HG02759 (cell line): ENCODE data around the gene ZNF511.

ENCODE experiments used
- ATAC-seq: cut with Tn5 transposase; IDR thresholded peaks from one replicate; pipeline ENCODE4 v1.9.1; 2021; ENCODE audit warnings: mild to moderate bottlenecking, moderate library complexity; ENCODE audit not compliant: unreplicated experiment

ZNF511 gene

DNA sequence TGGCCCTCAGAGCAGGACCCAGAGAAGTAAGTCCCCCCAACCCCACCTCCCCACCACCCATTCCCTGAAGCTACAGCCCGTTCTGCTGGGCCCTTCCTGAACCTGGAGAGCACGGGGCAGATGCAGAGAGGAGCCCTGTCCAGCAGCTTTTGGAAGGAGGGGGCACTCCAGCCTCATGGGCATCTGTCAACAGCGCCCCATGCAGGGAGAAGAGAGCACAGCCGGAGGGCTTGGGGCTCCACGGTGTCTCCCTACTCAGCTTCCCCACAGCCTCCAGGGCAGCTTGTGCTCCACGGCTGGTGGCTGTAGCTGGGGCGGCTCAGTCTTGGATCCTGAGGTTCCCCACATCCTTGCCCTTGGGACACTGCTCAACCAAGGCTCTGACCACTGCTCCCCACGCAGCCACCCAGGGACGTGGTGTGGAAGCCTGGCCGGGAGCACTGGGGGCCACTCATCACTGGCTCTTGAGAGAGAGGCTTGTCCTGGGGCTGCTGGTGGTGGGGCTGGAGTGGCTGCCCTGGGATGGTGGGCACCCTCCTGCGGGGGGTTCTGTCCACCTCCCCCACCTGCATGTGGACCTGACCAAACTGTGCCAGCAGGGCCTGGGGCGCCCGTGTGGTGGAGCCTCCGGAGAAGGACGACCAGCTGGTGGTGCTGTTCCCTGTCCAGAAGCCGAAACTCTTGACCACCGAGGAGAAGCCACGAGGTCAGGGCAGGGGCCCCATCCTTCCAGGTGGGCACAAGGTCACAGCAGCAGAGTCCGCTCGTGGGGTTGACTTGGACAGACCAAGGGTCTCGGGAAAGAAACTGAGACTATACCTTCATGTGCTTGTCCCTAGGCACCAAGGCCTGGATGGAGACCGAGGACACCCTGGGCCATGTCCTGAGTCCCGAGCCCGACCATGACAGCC, 42.9 kb downstream of the ZNF511 start:
- ATAC-seq: no peak

DNA sequence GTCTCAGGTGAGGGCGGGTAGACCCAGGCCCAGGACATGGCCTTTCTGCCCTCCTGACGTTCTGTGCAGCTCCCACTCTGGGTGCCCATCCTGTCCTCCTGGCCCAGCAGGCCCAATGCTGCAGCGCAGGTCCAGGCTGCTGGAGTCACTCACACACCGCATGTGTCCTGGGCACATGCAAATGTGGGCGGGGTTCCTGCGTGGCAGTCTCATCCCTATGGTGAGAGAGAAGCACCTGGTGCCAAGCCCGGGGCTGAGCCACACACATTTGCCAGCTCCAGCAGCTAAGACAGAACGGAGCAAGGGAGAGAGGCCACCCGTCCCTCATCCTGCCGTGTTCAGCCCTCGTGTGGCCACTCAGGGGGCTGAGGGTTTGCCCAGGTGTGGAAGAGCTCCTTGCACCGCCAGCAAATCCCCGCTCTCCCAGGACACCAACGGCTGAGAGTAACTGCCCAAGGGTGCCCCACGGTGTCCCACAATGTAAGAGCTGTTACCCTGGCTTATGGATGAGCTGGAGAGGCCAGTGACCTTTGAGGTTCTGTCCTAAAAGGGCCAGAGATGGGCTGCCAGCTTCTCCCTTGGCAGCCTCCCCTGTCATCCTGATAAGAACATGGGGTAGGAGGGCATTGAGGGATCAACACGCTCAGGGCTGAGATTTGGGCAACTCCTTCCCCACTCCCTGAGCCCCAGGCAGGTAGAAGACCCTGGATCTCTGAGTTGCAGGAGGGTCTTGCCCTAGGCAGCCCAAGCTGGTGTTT, 44.7 kb downstream of the ZNF511 start:
- no peak for ATAC-seq

DNA sequence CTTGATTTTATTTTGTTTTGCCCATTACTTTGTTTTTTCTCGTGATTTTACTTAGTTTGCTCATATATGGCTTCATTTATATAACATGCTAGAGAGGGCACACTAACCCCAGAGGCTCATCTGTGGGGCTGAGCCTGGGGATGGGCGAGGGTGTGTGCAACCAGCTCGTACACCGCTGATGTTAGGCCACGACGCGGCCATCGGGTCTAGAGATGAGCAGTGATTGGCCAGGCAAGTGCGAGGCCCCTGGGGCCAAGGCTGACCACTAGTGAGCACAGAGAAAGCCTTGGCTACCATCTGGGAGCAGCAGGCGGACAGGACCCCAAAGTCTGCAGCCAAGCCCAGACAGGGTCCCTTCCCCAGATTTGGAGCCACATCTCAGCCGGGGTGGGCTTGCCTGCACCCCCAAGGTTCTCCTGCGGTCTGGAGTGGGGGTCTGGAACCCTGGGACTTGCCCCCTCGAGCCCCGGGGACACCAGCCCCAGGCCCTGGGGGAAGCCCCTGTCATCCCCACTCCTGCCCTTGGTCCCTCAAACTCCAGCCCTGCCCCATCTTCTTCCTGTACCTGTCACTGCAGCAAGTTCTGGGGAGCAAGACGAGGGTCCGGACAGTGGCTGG, 45.4 kb downstream of the ZNF511 start:
- ATAC-seq: no peak

DNA sequence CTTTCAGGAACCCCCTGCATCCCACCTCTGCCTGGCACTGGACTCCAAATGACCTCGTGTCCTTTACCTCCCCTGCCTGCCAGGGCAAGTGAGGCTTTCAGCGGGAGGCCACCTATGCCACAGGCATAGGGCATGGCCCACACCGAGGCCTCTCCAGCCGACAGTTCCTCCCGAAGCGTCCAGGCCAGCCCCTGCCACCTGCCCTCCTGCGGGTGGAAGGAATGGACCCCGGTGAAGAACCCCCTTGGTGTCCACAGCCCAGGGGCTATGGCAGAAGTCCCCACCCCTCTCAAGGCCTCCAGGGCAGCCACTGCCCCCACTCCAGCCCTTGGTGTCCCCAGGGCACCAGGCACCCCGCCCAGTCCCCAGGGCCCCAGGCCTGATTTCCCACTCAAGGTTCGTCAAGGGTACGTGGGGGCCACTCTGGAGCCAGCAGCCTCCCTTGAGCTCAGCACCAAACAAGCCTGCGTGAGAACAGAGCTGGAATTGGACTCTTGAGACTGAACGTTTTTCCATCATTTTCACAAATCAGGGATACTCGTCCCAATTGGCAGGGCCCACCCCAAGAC, 46.0 kb downstream of the ZNF511 start:
- no peak for ATAC-seq

DNA sequence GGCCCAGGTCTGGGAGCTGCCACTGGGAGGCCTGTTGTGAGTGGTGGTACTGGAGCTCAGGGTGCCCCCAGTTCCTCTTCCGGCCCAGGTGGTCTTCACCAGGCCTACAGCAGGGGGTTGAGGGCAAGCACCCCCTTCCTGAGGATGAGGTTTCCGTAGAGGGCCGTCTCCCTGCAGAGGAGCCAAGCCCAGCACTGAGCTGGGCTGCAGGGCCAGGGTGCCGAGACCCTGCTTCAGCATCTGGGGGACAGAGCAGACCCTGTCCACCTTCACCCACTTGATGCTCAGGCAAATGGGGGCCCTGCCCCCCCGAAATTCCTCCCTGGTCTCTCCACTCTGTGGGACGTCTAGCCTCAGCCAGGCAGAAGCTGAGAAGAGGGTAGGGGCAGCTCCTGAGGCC, 46.6 kb downstream of the ZNF511 start:
- ATAC-seq: no peak

DNA sequence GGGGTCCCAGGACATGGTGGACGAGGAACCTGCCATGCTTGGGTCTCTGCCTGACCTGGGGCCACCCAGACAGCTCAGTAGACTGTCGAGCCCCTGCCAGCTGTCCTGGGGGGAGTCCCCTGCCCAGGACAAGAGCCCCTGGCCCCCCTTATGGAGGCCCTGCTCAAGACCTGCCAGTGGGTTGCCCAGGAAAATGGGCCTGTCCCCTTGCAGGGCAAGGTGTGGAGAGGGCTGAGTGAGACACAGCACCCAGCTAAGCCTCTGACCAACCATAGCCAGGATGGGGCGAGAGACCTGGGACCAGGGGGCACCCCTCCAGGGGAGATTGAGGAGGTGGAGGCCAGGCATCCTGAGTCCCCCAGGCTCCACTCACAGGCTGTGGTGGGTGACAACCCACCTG, 47.3 kb downstream of the ZNF511 start:
- ATAC-seq: no peak

DNA sequence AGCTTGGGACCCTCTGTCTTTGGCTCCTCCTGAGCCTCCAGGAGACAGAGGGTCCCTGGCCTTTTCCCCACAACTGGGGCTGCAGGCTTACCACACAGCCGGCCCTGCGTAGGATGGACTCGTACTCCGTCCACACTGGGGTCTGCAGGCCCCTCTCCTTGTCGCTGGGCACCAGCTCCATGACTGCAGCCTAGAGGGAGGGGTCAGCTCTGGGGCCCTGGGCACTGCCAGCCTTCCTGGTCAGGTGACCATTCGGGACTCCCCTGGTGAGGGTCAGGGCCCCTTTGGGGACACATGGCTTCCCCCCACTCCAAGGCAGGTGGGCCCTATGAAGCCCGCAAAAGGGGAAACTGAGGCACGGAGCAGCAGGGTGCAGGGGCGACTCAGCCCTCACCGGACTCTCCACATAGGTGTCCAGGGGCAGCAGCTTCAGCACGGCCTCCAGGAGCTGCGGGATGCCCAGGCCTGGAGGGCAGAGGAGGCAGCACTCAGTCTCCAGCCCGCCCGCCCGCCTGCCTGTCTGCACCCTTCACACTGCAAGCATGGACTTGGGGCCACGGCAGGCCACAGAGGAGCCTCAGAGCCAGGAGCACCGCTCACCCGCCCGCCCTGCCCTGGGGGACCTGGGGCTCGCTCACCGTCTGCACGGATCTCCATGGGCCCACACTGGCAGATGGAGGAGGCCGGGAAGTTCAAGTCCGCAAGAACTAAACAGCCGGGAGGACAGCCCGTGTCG, 48.0 kb downstream of the ZNF511 start:
- ATAC-seq: no peak

DNA sequence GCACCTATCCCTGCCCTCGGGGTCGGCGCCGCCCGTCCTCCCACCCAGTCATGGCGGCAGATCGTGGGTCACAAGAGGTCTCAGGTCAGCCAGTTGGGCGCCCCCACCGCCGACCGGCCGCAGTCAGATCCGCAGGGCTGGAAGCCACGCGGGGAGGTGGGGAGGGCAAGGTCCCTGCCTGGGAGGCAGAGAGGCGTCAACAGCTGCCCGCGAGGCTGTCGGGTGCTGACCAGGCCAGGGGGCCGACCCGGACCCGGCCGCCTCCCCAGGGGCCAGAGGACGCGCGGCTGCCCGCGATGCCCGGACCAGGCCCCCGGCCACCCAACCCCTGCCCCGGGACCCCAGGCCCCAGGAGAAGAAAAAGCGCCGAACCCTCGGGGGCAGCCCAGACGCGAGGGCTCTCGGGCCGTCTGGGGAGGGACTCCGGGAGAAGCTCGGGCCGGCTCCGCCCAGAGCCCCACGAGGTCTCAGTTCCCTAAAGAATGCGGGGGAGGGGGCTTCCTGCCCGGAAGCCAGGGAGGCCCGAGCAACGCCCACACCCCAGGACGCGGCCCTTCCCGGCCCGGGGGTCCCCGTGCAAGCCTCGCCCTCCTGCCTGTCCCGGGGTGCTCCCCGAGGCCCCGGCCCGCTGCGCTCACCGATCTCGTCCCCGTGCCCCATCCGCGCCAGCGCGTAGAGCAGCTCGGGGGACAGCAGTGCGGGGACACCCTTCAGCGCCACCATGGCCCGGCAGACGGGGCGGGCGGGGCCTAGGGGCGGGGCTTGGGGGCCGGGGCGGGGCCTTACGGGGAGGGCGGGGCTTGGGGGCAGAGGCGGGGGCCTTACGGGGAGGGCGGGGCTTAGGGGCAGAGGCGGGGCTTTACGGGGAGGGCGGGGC, 48.8 kb downstream of the ZNF511 start, which contains the start of gene FUOM:
Gene FUOM (minus strand): TSS at position 735 of the 877 bp plus-strand sequence. CDS start 12 bp downstream, at position 723.
- ATAC-seq: peak; percentile 79

DNA sequence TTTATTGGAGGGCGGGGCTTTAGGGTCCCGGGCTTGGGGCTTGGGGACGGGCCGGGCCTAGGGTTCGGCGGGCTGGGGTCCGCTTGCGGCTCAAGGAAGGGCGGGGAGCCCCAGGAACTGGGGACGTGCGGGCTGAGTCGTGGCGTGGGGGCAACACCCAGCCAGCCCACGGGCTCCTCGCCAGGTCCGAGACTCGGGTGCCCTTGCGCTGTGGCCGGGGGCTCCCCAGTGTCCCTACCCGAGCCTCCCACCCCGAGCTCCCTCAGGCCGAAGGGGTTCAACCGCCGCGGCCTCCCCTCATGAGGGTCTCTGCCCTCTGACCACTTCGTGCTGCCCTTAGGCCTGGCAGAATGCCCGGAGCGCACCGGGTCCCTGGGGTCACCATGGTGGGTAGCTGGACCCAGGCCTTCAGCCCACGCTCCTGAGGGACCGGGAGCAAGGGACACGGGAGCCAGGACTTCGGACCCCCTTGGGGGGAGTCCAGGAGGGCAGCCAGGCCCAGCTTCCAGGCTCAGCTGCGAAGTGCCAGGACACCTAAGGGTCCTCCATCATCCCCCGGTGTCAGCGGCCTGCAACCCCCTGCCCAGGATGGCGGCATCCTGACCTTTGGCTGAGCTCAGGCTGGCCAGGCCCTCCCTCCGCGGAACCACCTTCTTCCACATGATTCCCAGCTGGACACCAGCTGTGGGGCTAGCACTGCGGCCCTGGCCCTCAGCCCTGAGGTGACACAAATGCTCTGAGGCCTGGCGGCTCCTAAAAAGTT, 49.6 kb downstream of the ZNF511 start:
- no peak for ATAC-seq

DNA sequence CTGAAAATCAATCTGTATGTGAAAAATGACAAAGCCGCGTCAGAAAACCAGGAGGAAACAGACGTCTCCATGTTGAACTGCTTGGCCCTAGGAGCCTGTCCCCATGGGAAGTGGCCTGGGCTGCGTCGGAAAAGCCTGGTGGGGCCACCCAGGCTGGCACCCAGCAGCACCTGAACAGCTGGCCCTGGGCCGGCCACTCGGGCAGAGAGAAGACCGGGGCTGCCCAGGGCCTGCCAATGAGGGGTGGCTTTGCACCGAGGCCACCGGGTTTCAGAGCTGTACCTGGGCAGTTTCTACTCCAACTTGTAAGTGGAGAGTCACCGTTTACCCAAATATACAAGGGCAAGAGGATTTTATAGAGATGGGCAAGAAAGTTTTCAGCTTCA, 50.2 kb downstream of the ZNF511 start:
- no peak for ATAC-seq

DNA sequence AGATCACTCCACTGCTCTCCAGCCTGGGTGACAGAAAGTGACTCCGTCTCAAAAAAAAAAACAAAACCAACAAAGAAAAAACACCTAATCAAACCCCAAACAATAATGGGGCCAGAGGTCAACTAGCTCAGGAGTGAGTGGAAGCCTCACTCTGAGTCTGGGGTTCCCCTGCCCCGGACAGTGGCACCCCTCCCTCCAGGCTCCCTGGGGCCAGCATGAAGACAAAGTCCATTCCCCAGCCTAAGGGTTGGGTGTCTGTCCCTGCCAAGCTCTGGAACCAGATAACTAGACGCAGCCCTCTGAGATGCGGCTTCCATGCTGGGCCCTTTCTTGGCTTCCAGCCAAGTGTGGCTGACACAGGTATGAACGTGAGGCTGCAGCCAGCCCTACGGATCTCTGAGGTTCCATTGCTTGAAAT, 50.8 kb downstream of the ZNF511 start:
- no peak for ATAC-seq

DNA sequence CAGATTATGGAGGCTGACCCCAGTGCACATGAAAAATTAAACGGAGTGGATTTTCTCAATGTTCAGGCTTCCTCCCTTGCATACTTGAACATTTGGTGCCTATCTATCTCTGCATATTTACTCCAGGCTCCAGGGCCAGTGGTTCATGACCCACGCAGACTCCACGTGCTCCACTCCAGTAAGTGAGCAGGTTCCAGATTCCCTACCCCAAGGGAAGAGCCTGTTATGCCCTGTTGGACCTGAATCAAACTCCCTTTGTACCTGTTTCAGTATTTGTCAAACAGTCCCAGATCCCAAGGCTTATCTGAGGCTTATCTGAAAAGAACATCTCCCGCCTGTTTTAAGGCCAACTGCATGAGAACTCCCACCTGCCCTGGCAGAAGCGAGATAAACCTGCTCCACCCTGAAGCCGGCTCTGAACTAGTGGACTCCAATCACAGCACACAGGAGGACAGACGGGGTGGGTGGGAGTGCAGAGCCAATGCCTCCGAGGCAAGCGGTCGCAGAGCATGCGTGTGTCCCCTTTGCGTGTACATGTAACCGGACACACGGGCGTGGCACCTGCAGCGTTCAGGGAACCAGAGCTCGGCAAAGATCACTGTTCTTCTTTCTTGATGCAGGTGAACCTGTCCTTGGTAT, 51.4 kb downstream of the ZNF511 start:
- no peak for ATAC-seq

DNA sequence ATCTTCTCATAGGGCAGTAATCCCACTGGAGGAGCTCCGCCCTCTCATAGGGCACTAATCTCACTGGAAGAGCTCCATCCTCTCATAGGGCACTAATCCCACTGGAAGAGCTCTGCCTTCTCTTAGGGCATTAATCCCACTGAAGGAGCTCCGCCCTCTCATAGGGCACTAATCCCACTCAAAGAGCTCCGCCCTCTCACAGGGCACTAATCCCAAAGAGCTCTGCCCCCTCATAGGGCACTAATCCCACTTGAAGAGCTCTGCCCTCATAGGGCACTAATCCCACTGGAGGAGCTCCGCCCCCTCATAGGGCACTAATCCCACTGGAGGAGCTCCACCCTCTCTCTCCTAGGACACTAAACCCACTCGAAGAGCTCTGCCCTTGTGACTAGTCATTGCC, 52.5 kb downstream of the ZNF511 start:
- ATAC-seq: no peak

DNA sequence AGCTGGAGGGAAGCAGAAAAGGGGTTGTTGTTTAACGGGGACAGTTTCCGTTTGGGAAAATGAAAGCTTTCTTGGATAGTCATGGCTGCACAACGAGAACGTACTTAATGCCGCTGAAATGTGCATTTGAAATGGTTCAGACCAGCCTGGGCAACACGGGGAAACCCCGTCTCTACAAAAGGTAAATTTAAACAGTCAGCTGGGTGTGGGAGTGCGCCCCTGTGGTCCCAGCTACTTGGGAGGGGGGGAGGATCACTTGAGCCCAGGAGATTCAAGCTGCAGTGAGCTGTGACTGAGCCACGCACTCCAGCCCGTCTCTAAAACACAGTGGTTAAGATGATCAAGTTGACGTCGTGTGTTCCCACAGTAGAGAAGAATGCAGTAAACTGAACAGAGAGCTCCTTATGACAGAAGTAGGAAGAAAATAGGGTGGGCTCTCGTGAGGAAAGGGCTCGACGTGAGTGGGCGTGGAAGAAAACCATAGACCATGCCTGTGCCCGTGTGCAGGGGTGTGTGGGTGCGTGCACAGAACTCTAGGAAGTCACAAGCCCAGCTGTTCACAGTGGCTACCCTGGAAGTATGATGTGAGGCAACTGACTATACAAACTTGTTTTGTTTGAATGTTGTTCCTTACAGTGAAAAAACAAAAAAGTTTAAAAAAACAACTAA, 53.2 kb downstream of the ZNF511 start:
- ATAC-seq: no peak
